GM12875 (cell line): Measurements from ENCODE around the gene CACNA1I.

Source experiments
- H3K4me3 ChIP-seq: one replicate; pipeline ENCODE4 v1.5.1; 2011; ENCODE audit warnings: low read depth, low read length, control low read depth
- CTCF ChIP-seq: IDR thresholded peaks from 2 replicates; pipeline ENCODE4 v1.5.1; 2011; ENCODE audit warnings: low read depth, mild to moderate bottlenecking, control low read depth, inconsistent platforms, low read length, moderate library complexity, borderline replicate concordance; ENCODE audit not compliant: insufficient read depth

The CACNA1I gene

DNA sequence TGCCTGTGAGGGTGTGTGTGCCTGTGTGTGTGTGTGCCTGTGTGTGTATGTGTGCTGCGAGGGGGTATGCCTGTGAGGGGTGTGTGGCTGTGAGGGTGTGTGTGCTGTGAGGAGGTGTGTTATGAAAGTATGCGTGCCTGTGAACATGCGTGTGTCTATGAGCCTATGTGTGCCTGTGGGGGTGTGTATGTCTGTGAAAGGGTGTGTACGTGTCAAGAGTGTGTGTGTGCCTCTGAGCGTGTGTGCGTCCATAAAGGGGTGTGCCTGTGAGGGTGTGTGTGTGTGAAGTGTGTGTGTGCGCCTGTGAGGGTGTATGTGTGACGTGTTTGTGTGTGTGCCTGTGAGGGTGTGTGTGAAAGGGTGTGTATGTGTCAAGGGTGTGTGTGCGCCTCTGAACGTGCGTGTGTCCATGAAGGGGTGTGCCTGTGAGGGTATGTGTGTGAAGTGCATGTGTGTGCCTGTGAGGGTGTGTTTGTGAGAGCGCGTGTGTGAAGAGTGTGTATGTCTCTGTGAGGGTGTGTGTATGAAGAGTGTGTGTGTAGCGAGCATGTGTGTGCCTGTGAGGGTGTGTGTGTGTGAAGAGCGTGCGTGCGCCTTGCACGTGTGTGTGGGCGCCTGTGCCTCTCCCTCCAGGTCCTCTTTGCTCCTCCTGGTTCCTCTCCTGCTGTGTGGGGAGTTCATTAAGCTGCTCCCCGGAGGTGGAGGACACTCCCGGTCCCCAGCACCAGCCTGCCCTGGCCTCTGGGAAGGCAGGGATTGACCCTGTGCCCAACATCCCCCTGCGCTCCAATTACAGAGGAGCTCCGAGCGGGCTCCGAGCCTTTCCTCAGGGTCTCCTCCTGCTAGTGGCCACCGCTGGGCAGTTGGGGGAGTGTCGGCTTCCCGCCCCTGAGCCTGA lies 53.3 kb downstream of the CACNA1I start:
- H3K4me3 ChIP-seq: no peak overlapping the region

DNA sequence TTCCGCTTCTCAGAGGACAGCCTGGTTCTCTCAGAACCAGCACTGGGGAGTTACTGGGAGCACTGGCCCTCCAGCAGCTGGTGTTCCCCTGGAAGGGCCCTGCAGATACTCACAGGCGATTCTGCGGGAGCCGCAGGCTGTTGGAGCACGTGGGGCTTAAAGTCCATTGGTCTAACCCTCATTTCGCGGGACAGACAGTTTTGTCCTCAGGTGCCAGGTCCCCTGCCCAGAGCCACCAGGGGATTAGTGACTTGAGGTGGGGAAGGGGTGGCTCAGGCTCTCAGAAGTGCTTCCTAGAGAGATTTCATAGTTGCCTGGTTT lies 53.9 kb downstream of the CACNA1I start:
- no peak for TF ChIP-seq CTCF

More for the DNA sequence above, 53.3 kb downstream of the CACNA1I start:
- no peak for TF ChIP-seq CTCF

DNA sequence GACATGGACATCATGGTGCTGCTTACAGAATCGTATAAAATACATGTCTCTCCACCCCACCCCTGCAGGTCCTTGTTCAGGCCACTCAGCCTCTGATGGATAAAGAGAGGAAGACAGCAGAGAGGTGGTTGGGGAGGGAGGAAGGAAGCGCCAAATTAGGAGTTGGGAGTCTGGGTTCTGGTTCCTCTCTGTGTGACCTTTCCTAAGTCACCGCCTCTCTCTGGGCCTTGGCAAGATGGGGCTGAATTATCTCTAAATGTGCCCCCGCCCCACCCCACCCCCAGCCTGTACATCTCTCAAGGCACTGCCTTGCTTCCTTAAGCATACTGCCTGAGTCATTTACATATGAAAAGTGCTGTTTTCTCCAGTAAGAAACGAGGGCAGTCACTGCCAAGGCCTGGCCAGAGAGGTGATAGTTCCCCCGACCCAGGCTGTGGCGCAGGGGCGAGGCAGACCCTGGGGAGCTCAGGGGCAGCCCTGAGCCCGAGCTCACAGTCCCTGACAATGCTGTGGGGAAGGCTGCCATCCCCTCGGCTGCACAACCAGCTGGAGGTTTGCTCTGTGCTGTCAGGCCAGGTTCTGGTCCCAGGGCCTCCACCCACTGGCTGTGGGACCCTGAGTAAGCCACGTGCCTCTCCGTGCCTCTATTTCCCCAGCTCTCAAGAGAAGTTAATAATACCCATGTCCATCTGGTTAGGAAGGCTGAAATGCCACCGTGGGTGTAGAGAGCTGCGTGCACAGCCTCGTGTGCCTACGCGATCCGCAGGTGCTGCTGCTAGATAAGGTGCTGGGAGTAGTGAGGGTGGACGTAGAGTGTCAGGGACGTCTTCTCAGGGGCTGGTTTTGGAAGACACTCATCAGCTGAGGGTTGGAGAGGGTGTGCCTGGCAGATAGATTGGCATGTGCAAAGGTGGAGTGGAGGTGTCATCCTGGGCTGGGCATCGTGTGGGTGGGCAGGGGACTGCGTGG lies 55.3 kb downstream of the CACNA1I start:
- TF ChIP-seq CTCF: no peak
- no peak overlapping the region for H3K4me3 ChIP-seq

More for the DNA sequence above, 53.9 kb downstream of the CACNA1I start:
- no peak overlapping the region for H3K4me3 ChIP-seq

DNA sequence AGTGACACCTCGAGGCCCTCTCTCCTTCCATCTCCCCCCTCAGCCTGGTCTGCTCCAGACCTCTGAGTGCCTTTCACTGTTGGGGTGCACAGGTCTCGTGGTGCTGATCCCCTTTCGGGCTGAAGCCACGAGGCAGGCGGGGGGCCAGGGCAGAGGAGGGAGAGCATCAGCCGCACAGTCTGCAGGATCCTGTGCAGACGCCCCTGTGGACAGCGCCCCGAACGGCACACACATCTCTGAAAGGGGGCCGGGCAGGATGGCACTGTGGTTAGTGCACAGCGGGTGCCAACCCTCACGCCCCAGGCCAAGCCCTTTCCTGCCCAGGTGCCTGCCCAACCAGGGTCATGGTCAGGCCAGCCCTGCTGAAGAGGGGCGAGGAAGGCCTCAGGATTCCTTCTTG lies 56.7 kb downstream of the CACNA1I start:
- TF ChIP-seq CTCF: no peak
- H3K4me3 ChIP-seq: no peak overlapping the region

DNA sequence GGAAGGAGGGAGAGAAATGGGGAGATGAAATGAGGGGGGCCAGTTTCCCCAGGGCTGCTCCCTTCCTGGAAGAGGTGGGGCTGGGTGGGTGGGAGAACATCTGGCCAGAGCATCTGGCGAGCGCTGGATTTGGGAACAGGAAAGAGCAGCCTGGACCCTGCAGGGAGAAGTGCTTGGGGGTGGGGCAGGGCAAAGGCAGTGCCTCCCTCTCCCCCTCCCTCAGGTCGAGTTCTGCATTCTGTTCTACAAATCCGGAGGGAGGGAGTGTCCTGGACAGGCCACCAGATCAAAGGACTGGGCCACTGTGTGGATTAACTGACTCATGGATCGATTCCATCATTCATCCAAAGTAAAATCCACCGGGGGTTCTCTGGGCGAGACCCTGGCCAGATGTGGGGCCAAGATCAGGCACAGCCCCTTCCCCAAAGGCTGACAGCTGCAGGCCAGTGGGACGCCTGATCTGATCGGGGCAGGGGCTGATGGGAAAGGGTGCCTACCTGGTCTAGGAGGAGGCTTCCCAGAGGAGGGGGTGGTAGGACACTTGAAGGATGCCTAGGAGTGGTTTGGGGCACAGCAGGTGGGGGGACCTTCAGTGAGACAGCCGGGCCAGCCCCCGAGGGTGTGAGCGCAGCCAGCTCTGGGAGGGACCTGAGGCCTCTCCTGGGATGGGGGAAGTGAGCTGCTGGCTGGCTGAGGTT lies 57.5 kb downstream of the CACNA1I start:
- no peak for TF ChIP-seq CTCF
- H3K4me3 ChIP-seq: no peak overlapping the region

- TF ChIP-seq CTCF: no peak
- no peak overlapping the region for H3K4me3 ChIP-seq
These were observed 58.1 kb downstream of the CACNA1I start for GRCh38 chr22:39628563-39629080.
